K562 (cell line): Measurements from ENCODE around the gene ARHGEF26.

Experiments used
- POLR2A ChIP-seq: fragments of 450-650 bp; conservative IDR thresholded peaks from 2 replicates; pipeline ENCODE4 v1.6.1; 2016
- SIN3A ChIP-seq, 2 experiments: fragments of 150-350 bp in 1 of 2; IDR thresholded peaks; 2 replicates each; pipeline ENCODE4 v1.6.1; 2011 to 2016; ENCODE audit warnings: borderline replicate concordance in 2 of 2, low read depth in 2 of 2, low read length in 2 of 2, mild to moderate bottlenecking in 2 of 2, moderate library complexity in 2 of 2; ENCODE audit not compliant: control insufficient read depth in 1 of 2
- ZNF146 ChIP-seq: IDR thresholded peaks from one replicate; pipeline ENCODE4 v1.6.1; 2018; ENCODE audit warnings: missing compliant biosample characterization; ENCODE audit not compliant: unreplicated experiment
- ZNF668 ChIP-seq: fragments of 250-450 bp; sonication (Bioruptor Pico); IDR thresholded peaks from 2 replicates; pipeline ENCODE4 v1.8.0; 2022; ENCODE audit warnings: mild to moderate bottlenecking, inconsistent platforms
- TF ChIP-seq, protein P1 (sequence below), 3 experiments: IDR thresholded peaks in 2 of 3; conservative IDR thresholded peaks in 1 of 3; 2 replicates each; pipeline ENCODE4 v1.5.1; 2011 to 2012; ENCODE audit warnings: low read length in 3 of 3, mild to moderate bottlenecking in 3 of 3, control low read depth in 2 of 3, improper control_type of control experiment in 1 of 3, inconsistent platforms in 1 of 3, low read depth in 1 of 3, mixed read lengths in 1 of 3, moderate library complexity in 1 of 3; ENCODE audit not compliant: insufficient read depth in 2 of 3
- TF ChIP-seq, protein P2 (sequence below): fragments of 450-650 bp; IDR thresholded peaks from 2 replicates; pipeline ENCODE4 v1.6.1; 2016; ENCODE audit warnings: low read depth, mild to moderate bottlenecking, moderate library complexity
- TF ChIP-seq, protein P3 (sequence below), 3 experiments: fragments of 200-800 bp in 1 of 3; fragments of 250-450 bp in 1 of 3; fragments of 450-650 bp in 1 of 3; sonication (Bioruptor Pico) in 1 of 3; sonication (Bioruptor generic) in 1 of 3; formaldehyde crosslinking in 1 of 3; IDR thresholded peaks; 2 replicates each; pipeline versions ENCODE4 v1.6.1 to v1.8.0; 2016 to 2022; ENCODE audit warnings: mild to moderate bottlenecking in 2 of 3, missing genetic modification characterization in 2 of 3, missing compliant biosample characterization in 1 of 3, moderate library complexity in 1 of 3

DNA sequence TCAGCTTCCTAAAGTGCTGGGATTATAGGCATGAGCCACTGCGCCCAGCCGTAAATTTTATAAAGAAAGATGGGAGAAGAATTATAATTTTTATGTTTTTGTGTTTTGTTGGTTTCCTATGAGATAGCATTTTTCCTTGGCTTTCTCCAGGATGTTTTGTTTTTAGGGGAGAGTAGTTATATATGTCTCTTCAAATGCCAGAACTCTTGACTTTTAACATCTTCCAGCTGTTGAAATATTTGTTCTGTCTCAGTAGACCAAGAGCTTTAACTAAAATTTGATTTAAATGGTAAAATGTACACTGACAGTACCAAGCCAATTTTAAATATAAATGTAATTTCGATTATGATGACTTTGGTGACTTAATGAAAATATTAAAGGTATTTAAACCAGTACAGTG, 106.3 kb downstream of the ARHGEF26 start:
- TF ChIP-seq ZNF146 (CRISPR knock-in tag) (no peak), ZNF668 (CRISPR knock-in tag) (no peak), POLR2A (no peak), SIN3A (IDR thresholded peaks at IDR 0.05; ENCODE audit: borderline replicate concordance in 2 of 2, control insufficient read depth in 1 of 2, low read depth in 2 of 2, low read length in 2 of 2) (no peak)
- TF ChIP-seq, protein P1, sequence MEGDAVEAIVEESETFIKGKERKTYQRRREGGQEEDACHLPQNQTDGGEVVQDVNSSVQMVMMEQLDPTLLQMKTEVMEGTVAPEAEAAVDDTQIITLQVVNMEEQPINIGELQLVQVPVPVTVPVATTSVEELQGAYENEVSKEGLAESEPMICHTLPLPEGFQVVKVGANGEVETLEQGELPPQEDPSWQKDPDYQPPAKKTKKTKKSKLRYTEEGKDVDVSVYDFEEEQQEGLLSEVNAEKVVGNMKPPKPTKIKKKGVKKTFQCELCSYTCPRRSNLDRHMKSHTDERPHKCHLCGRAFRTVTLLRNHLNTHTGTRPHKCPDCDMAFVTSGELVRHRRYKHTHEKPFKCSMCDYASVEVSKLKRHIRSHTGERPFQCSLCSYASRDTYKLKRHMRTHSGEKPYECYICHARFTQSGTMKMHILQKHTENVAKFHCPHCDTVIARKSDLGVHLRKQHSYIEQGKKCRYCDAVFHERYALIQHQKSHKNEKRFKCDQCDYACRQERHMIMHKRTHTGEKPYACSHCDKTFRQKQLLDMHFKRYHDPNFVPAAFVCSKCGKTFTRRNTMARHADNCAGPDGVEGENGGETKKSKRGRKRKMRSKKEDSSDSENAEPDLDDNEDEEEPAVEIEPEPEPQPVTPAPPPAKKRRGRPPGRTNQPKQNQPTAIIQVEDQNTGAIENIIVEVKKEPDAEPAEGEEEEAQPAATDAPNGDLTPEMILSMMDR (IDR thresholded peaks at IDR 0.05 in 2 of 3, conservative IDR thresholded peaks at IDR 0.05 in 1 of 3; ENCODE audit: insufficient read depth in 2 of 3, low read depth in 1 of 3, low read length in 3 of 3), result no peak
- TF ChIP-seq, protein P2, sequence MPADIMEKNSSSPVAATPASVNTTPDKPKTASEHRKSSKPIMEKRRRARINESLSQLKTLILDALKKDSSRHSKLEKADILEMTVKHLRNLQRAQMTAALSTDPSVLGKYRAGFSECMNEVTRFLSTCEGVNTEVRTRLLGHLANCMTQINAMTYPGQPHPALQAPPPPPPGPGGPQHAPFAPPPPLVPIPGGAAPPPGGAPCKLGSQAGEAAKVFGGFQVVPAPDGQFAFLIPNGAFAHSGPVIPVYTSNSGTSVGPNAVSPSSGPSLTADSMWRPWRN, result no peak
- TF ChIP-seq, protein P3, sequence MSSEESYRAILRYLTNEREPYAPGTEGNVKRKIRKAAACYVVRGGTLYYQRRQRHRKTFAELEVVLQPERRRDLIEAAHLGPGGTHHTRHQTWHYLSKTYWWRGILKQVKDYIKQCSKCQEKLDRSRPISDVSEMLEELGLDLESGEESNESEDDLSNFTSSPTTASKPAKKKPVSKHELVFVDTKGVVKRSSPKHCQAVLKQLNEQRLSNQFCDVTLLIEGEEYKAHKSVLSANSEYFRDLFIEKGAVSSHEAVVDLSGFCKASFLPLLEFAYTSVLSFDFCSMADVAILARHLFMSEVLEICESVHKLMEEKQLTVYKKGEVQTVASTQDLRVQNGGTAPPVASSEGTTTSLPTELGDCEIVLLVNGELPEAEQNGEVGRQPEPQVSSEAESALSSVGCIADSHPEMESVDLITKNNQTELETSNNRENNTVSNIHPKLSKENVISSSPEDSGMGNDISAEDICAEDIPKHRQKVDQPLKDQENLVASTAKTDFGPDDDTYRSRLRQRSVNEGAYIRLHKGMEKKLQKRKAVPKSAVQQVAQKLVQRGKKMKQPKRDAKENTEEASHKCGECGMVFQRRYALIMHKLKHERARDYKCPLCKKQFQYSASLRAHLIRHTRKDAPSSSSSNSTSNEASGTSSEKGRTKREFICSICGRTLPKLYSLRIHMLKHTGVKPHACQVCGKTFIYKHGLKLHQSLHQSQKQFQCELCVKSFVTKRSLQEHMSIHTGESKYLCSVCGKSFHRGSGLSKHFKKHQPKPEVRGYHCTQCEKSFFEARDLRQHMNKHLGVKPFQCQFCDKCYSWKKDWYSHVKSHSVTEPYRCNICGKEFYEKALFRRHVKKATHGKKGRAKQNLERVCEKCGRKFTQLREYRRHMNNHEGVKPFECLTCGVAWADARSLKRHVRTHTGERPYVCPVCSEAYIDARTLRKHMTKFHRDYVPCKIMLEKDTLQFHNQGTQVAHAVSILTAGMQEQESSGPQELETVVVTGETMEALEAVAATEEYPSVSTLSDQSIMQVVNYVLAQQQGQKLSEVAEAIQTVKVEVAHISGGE (CRISPR knock-in tag; IDR thresholded peaks at IDR 0.05), result no peak
